HepG2 (cell line): ENCODE results near the gene ZNF19. TPM values are rescaled to one million over a fixed set of nuclear protein-coding genes. Genes with fewer than 3 reads are reported as not detected.
A peak's percentile ranks its signal among the peaks of the same experiment; 100 is the strongest.

Source experiments
- AGO2 ChIP-seq: fragments of 200-400 bp; formaldehyde crosslinking; optimal IDR thresholded peaks from 2 replicates; pipeline ENCODE3; 2017; ENCODE audit warnings: mild to moderate bottlenecking, low read depth, low read length, moderate library complexity
- AKAP8 ChIP-seq: sonication (generic); formaldehyde crosslinking; IDR thresholded peaks from 2 replicates; pipeline ENCODE4 v1.5.1; 2020; ENCODE audit warnings: mild to moderate bottlenecking, missing genetic modification reagents
- ARHGAP35 ChIP-seq: sonication (generic); formaldehyde crosslinking; IDR thresholded peaks from 2 replicates; pipeline ENCODE4 v1.9.0; 2022; ENCODE audit warnings: mild to moderate bottlenecking, inconsistent platforms, moderate library complexity, missing genetic modification reagents, borderline replicate concordance
- ATM ChIP-seq: fragments of 450-650 bp; IDR thresholded peaks from 2 replicates; pipeline ENCODE4 v1.7.1; 2017; ENCODE audit warnings: mild to moderate bottlenecking, borderline replicate concordance
- CAMTA2 ChIP-seq: sonication (generic); formaldehyde crosslinking; IDR thresholded peaks from 2 replicates; pipeline ENCODE4 v1.4.0; 2020; ENCODE audit warnings: mild to moderate bottlenecking, missing genetic modification reagents, borderline replicate concordance
- DR1 ChIP-seq: sonication (generic); formaldehyde crosslinking; IDR thresholded peaks from 2 replicates; pipeline ENCODE4 v1.8.0; 2021; ENCODE audit warnings: mild to moderate bottlenecking, missing genetic modification reagents, inconsistent platforms
- ELF3 ChIP-seq: IDR thresholded peaks from 2 replicates; pipeline ENCODE4 v1.6.1; 2016; ENCODE audit warnings: missing genetic modification reagents, missing compliant biosample characterization
- HMG20B ChIP-seq: conservative IDR thresholded peaks from 2 replicates; pipeline ENCODE4 v1.6.1; 2016; ENCODE audit warnings: missing genetic modification reagents, missing compliant biosample characterization
- JUN ChIP-seq: sonication (generic); formaldehyde crosslinking; IDR thresholded peaks from 2 replicates; pipeline ENCODE4 v1.4.0; 2020; ENCODE audit warnings: mild to moderate bottlenecking, missing genetic modification reagents
- KDM5B ChIP-seq: sonication (generic); formaldehyde crosslinking; IDR thresholded peaks from 2 replicates; pipeline ENCODE4 v1.4.0; 2020; ENCODE audit warnings: missing genetic modification reagents, mild to moderate bottlenecking, borderline replicate concordance
- KMT2B ChIP-seq: IDR thresholded peaks from 2 replicates; pipeline ENCODE4 v1.6.1; 2016; ENCODE audit warnings: missing genetic modification reagents, missing compliant biosample characterization
- NR2F6 ChIP-seq, 2 experiments: IDR thresholded peaks; 2 replicates each; pipeline ENCODE4 v1.6.1; 2016; ENCODE audit warnings: antibody characterized with exemption in 1 of 2, mild to moderate bottlenecking in 1 of 2
- RBFOX2 ChIP-seq: fragments of 200-400 bp; formaldehyde crosslinking; IDR thresholded peaks from 2 replicates; pipeline ENCODE4 v1.6.1; 2017; ENCODE audit warnings: low read depth, mild to moderate bottlenecking, low read length
- SPEN ChIP-seq: sonication (generic); formaldehyde crosslinking; IDR thresholded peaks from 2 replicates; pipeline ENCODE4 v1.5.1; 2020; ENCODE audit warnings: low read depth, mild to moderate bottlenecking, missing genetic modification reagents
- SRY ChIP-seq: sonication (generic); formaldehyde crosslinking; IDR thresholded peaks from 2 replicates; pipeline ENCODE4 v1.8.0; 2022; ENCODE audit warnings: mild to moderate bottlenecking, missing genetic modification reagents
- TCF7L2 ChIP-seq: IDR thresholded peaks from 2 replicates; pipeline ENCODE4 v1.6.1; 2011; ENCODE audit warnings: mild to moderate bottlenecking, low read depth, low read length, moderate library complexity
- TFAP4 ChIP-seq: sonication (generic); IDR thresholded peaks from 2 replicates; pipeline ENCODE4 v1.6.1; 2016; ENCODE audit warnings: low read depth, borderline replicate concordance
- ZBTB38 ChIP-seq: sonication (generic); formaldehyde crosslinking; IDR thresholded peaks from 2 replicates; pipeline ENCODE4 v1.5.1; 2020; ENCODE audit warnings: mild to moderate bottlenecking, missing genetic modification reagents
- ZBTB44 ChIP-seq: sonication (generic); formaldehyde crosslinking; IDR thresholded peaks from 2 replicates; pipeline ENCODE4 v1.4.0; 2020; ENCODE audit warnings: missing genetic modification reagents
- ZNF263 ChIP-seq: sonication (generic); formaldehyde crosslinking; IDR thresholded peaks from 2 replicates; pipeline ENCODE4 v1.4.0; 2020; ENCODE audit warnings: missing genetic modification reagents
- ZNF317 ChIP-seq: sonication (generic); formaldehyde crosslinking; IDR thresholded peaks from 2 replicates; pipeline ENCODE4 v1.5.0; 2020; ENCODE audit warnings: mild to moderate bottlenecking, missing genetic modification reagents
- ZNF350 ChIP-seq: sonication (generic); formaldehyde crosslinking; IDR thresholded peaks from 2 replicates; pipeline ENCODE4 v1.4.0; 2020; ENCODE audit warnings: mild to moderate bottlenecking, low read depth, missing genetic modification reagents, borderline replicate concordance
- ZNF605 ChIP-seq: sonication (generic); formaldehyde crosslinking; IDR thresholded peaks from 2 replicates; pipeline ENCODE4 v1.8.0; 2022; ENCODE audit warnings: mild to moderate bottlenecking, missing genetic modification reagents
- ZNF761 ChIP-seq: sonication (generic); formaldehyde crosslinking; conservative IDR thresholded peaks from 2 replicates; pipeline ENCODE4 v1.4.0; 2020; ENCODE audit warnings: mild to moderate bottlenecking, missing genetic modification reagents
- polyA plus RNA-seq, 8 experiments: library from polyadenylated mRNA; depleted of rRNA in 3 of 8; stranded (reverse) in 7 of 8; unstranded in 1 of 8; fragments of >200 nt; fragmentation: Illumina TruSeq in 4 of 8; extraction: Trizol in 4 of 8; gene quantifications; 2 replicates each; pipeline versions ENCODE4 v1.2.1 to v1.2.3, GENCODE V29; 2011 to 2016; ENCODE audit warnings: low read depth in 4 of 8, missing spikeins in 1 of 8, mixed read lengths in 1 of 8; ENCODE audit not compliant: insufficient read depth in 1 of 8
- total RNA-seq, 5 experiments: library from RNA; depleted of rRNA; stranded (reverse); fragments of >200 nt; fragmentation: Illumina TruSeq; extraction: Trizol; gene quantifications; 2 replicates each; pipeline ENCODE4 v1.2.3, GENCODE V29; 2016; ENCODE audit warnings: low read depth in 1 of 5
- TF ChIP-seq, protein P1 (sequence below): sonication (generic); formaldehyde crosslinking; IDR thresholded peaks from 2 replicates; pipeline ENCODE4 v1.4.0; 2020; ENCODE audit warnings: missing genetic modification reagents, borderline replicate concordance

ZNF19 gene
- total and polyA plus RNA-seq, 2 of the 13 experiments (the other 11 are each of a cell fraction or from before 2014, with no cell fraction given), result 3.2 to 5.8 TPM

- TF ChIP-seq RBFOX2 (peak; percentile 93), ZBTB38 (peak; percentile 75; the same call in 1 of the 2 replicates), ARHGAP35 (CRISPR knock-in tag) (peak; percentile 67; the same call in 1 of the 2 replicates), ZBTB44 (CRISPR knock-in tag) (0 out of 2 replicates have a peak, but pooled peaks have one; percentile 27), SRY (CRISPR knock-in tag) (peak; percentile 87), CAMTA2 (CRISPR knock-in tag) (0 out of 2 replicates have a peak, but pooled peaks have one; percentile 33), HMG20B (CRISPR knock-in tag) (peak; percentile 66; the same call in 1 of the 2 replicates), SPEN (CRISPR knock-in tag) (peak; percentile 100), ZNF350 (peak; percentile 79), ZNF263 (CRISPR knock-in tag) (peak; percentile 73), DR1 (peak; percentile 32; the same call in 1 of the 2 replicates), AGO2 (peak; percentile 78), ZNF317 (CRISPR knock-in tag) (peak; percentile 70), AKAP8 (peak; percentile 86), ZNF605 (CRISPR knock-in tag) (peak; percentile 96), ZNF761 (0 out of 2 replicates have a peak, but pooled peaks have one; percentile 39), NR2F6 (IDR thresholded peaks at IDR 0.05) (peak; percentile 27; the same call in 1 of the 2 replicates), NR2F6 (CRISPR knock-in tag; IDR thresholded peaks at IDR 0.05) (peak; percentile 51; the same call in 1 of the 2 replicates), TCF7L2 (no peak), KDM5B (CRISPR knock-in tag) (peak; percentile 72; the same call in 1 of the 2 replicates), KMT2B (CRISPR knock-in tag) (peak; percentile 98), ATM (no peak), TFAP4 (peak; percentile 19; the same call in 1 of the 2 replicates), ELF3 (CRISPR knock-in tag) (peak; percentile 61), JUN (CRISPR knock-in tag) (0 out of 2 replicates have a peak, but pooled peaks have one; percentile 26)
- TF ChIP-seq, protein P1, sequence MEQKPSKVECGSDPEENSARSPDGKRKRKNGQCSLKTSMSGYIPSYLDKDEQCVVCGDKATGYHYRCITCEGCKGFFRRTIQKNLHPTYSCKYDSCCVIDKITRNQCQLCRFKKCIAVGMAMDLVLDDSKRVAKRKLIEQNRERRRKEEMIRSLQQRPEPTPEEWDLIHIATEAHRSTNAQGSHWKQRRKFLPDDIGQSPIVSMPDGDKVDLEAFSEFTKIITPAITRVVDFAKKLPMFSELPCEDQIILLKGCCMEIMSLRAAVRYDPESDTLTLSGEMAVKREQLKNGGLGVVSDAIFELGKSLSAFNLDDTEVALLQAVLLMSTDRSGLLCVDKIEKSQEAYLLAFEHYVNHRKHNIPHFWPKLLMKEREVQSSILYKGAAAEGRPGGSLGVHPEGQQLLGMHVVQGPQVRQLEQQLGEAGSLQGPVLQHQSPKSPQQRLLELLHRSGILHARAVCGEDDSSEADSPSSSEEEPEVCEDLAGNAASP (CRISPR knock-in tag), result 0 out of 2 replicates have a peak, but pooled peaks have one; percentile 34
These were observed 4.9 kb downstream of the ZNF19 start (continued) for GRCh38 chr16:71484006-71484893.
